Panc1 (cell line): ENCODE data around the gene ASB4. TPM values are rescaled to one million over a fixed set of nuclear protein-coding genes. Genes with fewer than 3 reads are reported as not detected.

Experiments
- ATAC-seq: fragments of 200-7000 bp; cut with Tn5 transposase; 2 replicates; pipeline ENCODE4 v1.9.1; 2020; ENCODE audit warnings: mild to moderate bottlenecking, moderate library complexity
- BruUV-seq: library from RNA; stranded (reverse); fragments of 400-500 nt; replicated peaks from 2 replicates; lab custom pipeline; 2021; lab: Mats Ljungman, UMichigan
- CTCF ChIA-PET: fragments of 300-600 bp; sonication (Branson Sonifier 250); formaldehyde crosslinking; loops from one replicate; lab custom pipeline; 2022; ENCODE audit warnings: antibody characterized with exemption; lab: Charles Lee
- POLR2A ChIA-PET: fragments of 300-600 bp; sonication (Branson Sonifier 250); formaldehyde crosslinking; loops from one replicate; lab custom pipeline; 2022; ENCODE audit warnings: antibody characterized with exemption; lab: Charles Lee
- DNase-seq: peaks from one replicate; pipeline ENCODE4 v3.0.0-alpha.2; 2010; ENCODE audit warnings: low read depth, low spot score
- H3K27ac ChIP-seq: 2 replicates; pipeline ENCODE4 v1.5.1; 2011; ENCODE audit warnings: mild to moderate bottlenecking, low read length, inconsistent platforms
- H3K27me3 ChIP-seq: fragments of 200-500 bp; sonication (Bioruptor generic); 2 replicates; pipeline ENCODE4 v1.6.0; 2014; ENCODE audit warnings: low read length, inconsistent platforms; ENCODE audit not compliant: control insufficient read depth, insufficient read depth
- H3K36me3 ChIP-seq: fragments of 200-500 bp; sonication (Bioruptor generic); 2 replicates; pipeline ENCODE4 v1.5.1; 2014; ENCODE audit warnings: inconsistent platforms, mild to moderate bottlenecking, low read length, moderate library complexity; ENCODE audit not compliant: control insufficient read depth, insufficient read depth
- H3K4me1 ChIP-seq: 2 replicates; pipeline ENCODE4 v1.5.1; 2011; ENCODE audit warnings: inconsistent platforms, mild to moderate bottlenecking, low read length, moderate library complexity; ENCODE audit not compliant: control insufficient read depth, insufficient read depth
- H3K4me3 ChIP-seq, 2 experiments: 2 replicates each; pipeline ENCODE4 v1.5.1; 2011 to 2012; ENCODE audit warnings: low read depth in 2 of 2, low read length in 2 of 2, mild to moderate bottlenecking in 2 of 2, inconsistent platforms in 1 of 2, moderate library complexity in 1 of 2
- H3K9me3 ChIP-seq: fragments of 200-500 bp; sonication (Bioruptor generic); 2 replicates; pipeline ENCODE4 v1.5.1; 2014; ENCODE audit warnings: low read depth, mild to moderate bottlenecking, inconsistent platforms, low read length, moderate library complexity; ENCODE audit not compliant: control insufficient read depth, insufficient read depth
- CTCF ChIP-seq: fragments of 450-650 bp; IDR thresholded peaks from 2 replicates; pipeline ENCODE4 v1.5.1; 2017; ENCODE audit warnings: mild to moderate bottlenecking
- POLR2AphosphoS5 ChIP-seq: IDR thresholded peaks from 2 replicates; pipeline ENCODE4 v1.6.1; 2012; ENCODE audit warnings: mild to moderate bottlenecking, low read depth, low read length, moderate library complexity
- REST ChIP-seq, 2 experiments: IDR thresholded peaks; 2 replicates each; pipeline ENCODE4 v1.6.1; 2011 to 2012; ENCODE audit warnings: low read depth in 2 of 2, control low read depth in 1 of 2, low read length in 1 of 2, mild to moderate bottlenecking in 1 of 2, moderate library complexity in 1 of 2; ENCODE audit not compliant: insufficient read depth in 1 of 2
- SIN3A ChIP-seq: IDR thresholded peaks from 2 replicates; pipeline ENCODE4 v1.6.1; 2012; ENCODE audit warnings: low read depth, mild to moderate bottlenecking, low read length, moderate library complexity, borderline replicate concordance; ENCODE audit not compliant: insufficient read depth
- TCF7L2 ChIP-seq: IDR thresholded peaks from 2 replicates; pipeline ENCODE4 v1.6.1; 2011; ENCODE audit warnings: mild to moderate bottlenecking, low read depth, low read length, inconsistent platforms
- in situ Hi-C: cut with HindIII; loops from 2 replicates; pipeline ENCODE4 v1.10.0; 2016; ENCODE audit warnings: low sequenced_read_pairs, low pct_unique_long_range_greater_than_20kb
- intact Hi-C: fragments of 100-400 bp; cut with micrococcal nuclease; formaldehyde crosslinking; loops from one replicate; pipeline ENCODE4 v1.10.0; 2022; ENCODE audit not compliant: unreplicated experiment
- total RNA-seq: library from RNA; stranded (reverse); gene quantifications from one replicate; pipeline ENCODE4 v1.2.1, GENCODE V29; 2021; ENCODE audit not compliant: unreplicated experiment

ASB4 gene
- total RNA-seq, 1 experiment from 2014 or later = 0.15 TPM

GRCh38 chr7:95476072-95476847 lies 9.5 kb upstream of the ASB4 start:
- H3K27ac ChIP-seq = no peak overlapping the region

GRCh38 chr7:95476904-95477594 lies 8.7 kb upstream of the ASB4 start:
- in situ Hi-C loops = no loop called here
- H3K36me3 ChIP-seq = no peaks in the 10 kb centered on the region
- ChIA-PET POLR2A (no interaction called here), CTCF (interaction anchor here (0.5 to 1.5 kb wide), 7 partner anchors 9 to 1028 kb away, joined by 3 to 15 read pairs (median 4); no protein-coding TSS in a partner anchor)
- DNase-seq (no peak), ATAC-seq (peak; percentile 71; the same call in 1 of the 2 replicates)
- intact Hi-C loops = loop anchor here (5.0 to 10.0 kb wide), 3 partner anchors 80 to 1030 kb away; partner anchors contain the start of gene PON3
- TF ChIP-seq POLR2AphosphoS5 (no peak), CTCF (peak; percentile 76)
- H3K27me3 ChIP-seq = no peaks in the 10 kb centered on the region
- no peaks in the 10 kb centered on the region for H3K4me1 ChIP-seq
- H3K27ac ChIP-seq = no peak overlapping the region
- no TSS peak for BruUV-seq
- no peak overlapping the region for H3K4me3 ChIP-seq
- no peaks in the 10 kb centered on the region for H3K9me3 ChIP-seq

More at GRCh38 chr7:95476072-95476847, 9.5 kb upstream of the ASB4 start:
- in situ Hi-C loops (no loop called here), intact Hi-C loops (loop anchor here (5.0 to 10.0 kb wide), 3 partner anchors 79 to 1029 kb away; partner anchors contain the start of gene PON3)
- Histone ChIP-seq H3K4me1 (no peaks in the 10 kb centered on the region), H3K36me3 (no peaks in the 10 kb centered on the region), H3K9me3 (no peaks in the 10 kb centered on the region), H3K27me3 (no peaks in the 10 kb centered on the region), H3K4me3 (no peak overlapping the region)
- DNase-seq (no peak), ATAC-seq (no peak)
- BruUV-seq = no TSS peak
- POLR2A ChIA-PET = no interaction called here
- CTCF ChIA-PET = interaction anchor here (0.5 to 1.5 kb wide), 6 partner anchors 31 to 1031 kb away, joined by 3 to 15 read pairs (median 3); no protein-coding TSS in a partner anchor
- TF ChIP-seq TCF7L2 = no peak

GRCh38 chr7:95478272-95479037 lies 7.3 kb upstream of the ASB4 start:
- TF ChIP-seq REST (IDR thresholded peaks at IDR 0.05; ENCODE audit: insufficient read depth in 1 of 2, low read depth in 2 of 2, low read length in 1 of 2) (no peak), TCF7L2 (no peak), POLR2AphosphoS5 (no peak), CTCF (peak; percentile 65), SIN3A (no peak)
- Histone ChIP-seq H3K4me3 (peak overlapping the region; percentile 5 to 23; a peak in 3 of 4 replicates), H3K4me1 (no peaks in the 10 kb centered on the region), H3K9me3 (no peaks in the 10 kb centered on the region), H3K27ac (no peak overlapping the region), H3K36me3 (no peaks in the 10 kb centered on the region), H3K27me3 (no peaks in the 10 kb centered on the region)
- in situ Hi-C loops = no loop called here
- intact Hi-C loops = loop anchor here (5.0 to 10.0 kb wide), 3 partner anchors 81 to 1031 kb away; partner anchors contain the start of gene PON3
- BruUV-seq = no TSS peak
- CTCF ChIA-PET = no interaction called here
- DNase-seq (no peak), ATAC-seq (peak; percentile 71; the same call in 1 of the 2 replicates)
- POLR2A ChIA-PET = no interaction called here
